AG04450 (cell line): Measurements from ENCODE around the gene TJP3. TPM values are rescaled to one million over a fixed set of nuclear protein-coding genes. Genes with fewer than 3 reads are reported as not detected.

Experiments
- CTCF ChIA-PET: fragments of 300-600, 350-600 bp; formaldehyde crosslinking; extraction: SDS; loops from one replicate; lab custom pipeline; 2022; ENCODE audit warnings: antibody characterized with exemption, inconsistent platforms; lab: Charles Lee
- POLR2A ChIA-PET: fragments of 350-600 bp; formaldehyde crosslinking; extraction: SDS; loops from one replicate; lab custom pipeline; 2021; ENCODE audit warnings: antibody characterized with exemption, inconsistent platforms; lab: Yijun Ruan, JAX
- DNase-seq: peaks from one replicate; pipeline ENCODE4 v3.0.0-alpha.2; 2011; ENCODE audit warnings: low read depth, low spot score
- H3K27ac ChIP-seq: one replicate; pipeline ENCODE4 v1.5.1; 2012; ENCODE audit warnings: low read depth, low read length, control low read depth
- H3K27me3 ChIP-seq: one replicate; pipeline ENCODE4 v1.6.0; 2012; ENCODE audit warnings: low read length; ENCODE audit not compliant: control insufficient read depth, insufficient read depth
- H3K4me3 ChIP-seq: 2 replicates; pipeline ENCODE4 v1.5.1; 2011; ENCODE audit warnings: mild to moderate bottlenecking, low read depth, low read length, control low read depth
- H3K9me3 ChIP-seq: 2 replicates; pipeline ENCODE4 v1.5.1; 2012; ENCODE audit warnings: low read length; ENCODE audit not compliant: control insufficient read depth, insufficient read depth
- CTCF ChIP-seq: IDR thresholded peaks from 2 replicates; pipeline ENCODE4 v1.5.1; 2011; ENCODE audit warnings: low read depth, low read length, control low read depth, inconsistent platforms
- polyA plus RNA-seq: library from polyadenylated mRNA; depleted of rRNA; stranded (reverse); fragments of >200 nt; gene quantifications from 2 replicates; pipeline ENCODE4 v1.2.3, GENCODE V29; 2011

The TJP3 gene
- polyA plus RNA-seq, 1 experiment = not detected

GRCh38 chr19:3695986-3696659 is 12.1 kb upstream of the TJP3 start:
- ChIA-PET CTCF (interaction anchor here (0.6 kb wide), 1 partner anchor 29 kb away, joined by 3 read pairs; no protein-coding TSS in a partner anchor), POLR2A (no interaction called here)
- no peak for TF ChIP-seq CTCF
- Histone ChIP-seq H3K27me3 (no peaks in the 10 kb centered on the region), H3K4me3 (no peak overlapping the region), H3K9me3 (peaks cover 12% of the 10 kb centered on the region; the same call in 1 of the 2 replicates), H3K27ac (no peak overlapping the region)
- no peak for DNase-seq

GRCh38 chr19:3696660-3696995 is 11.6 kb upstream of the TJP3 start:
- CTCF ChIA-PET = interaction anchor here (0.6 kb wide), 1 partner anchor 1305 kb away, joined by 4 read pairs; no protein-coding TSS in a partner anchor
- DNase-seq = no peak
- H3K4me3 ChIP-seq = no peak overlapping the region
- POLR2A ChIA-PET = no interaction called here
- no peak for TF ChIP-seq CTCF
- H3K9me3 ChIP-seq = peaks cover 7% of the 10 kb centered on the region; the same call in 1 of the 2 replicates
- no peak overlapping the region for H3K27ac ChIP-seq
- H3K27me3 ChIP-seq = no peaks in the 10 kb centered on the region

GRCh38 chr19:3697094-3697493 is 11.1 kb upstream of the TJP3 start:
- Histone ChIP-seq H3K27ac (no peak overlapping the region), H3K27me3 (no peaks in the 10 kb centered on the region), H3K4me3 (no peak overlapping the region), H3K9me3 (peaks cover 2% of the 10 kb centered on the region; the same call in 1 of the 2 replicates)
- no peak for DNase-seq
- TF ChIP-seq CTCF = no peak
- CTCF ChIA-PET = interaction anchor here (0.6 kb wide), 1 partner anchor 1304 kb away, joined by 4 read pairs; no protein-coding TSS in a partner anchor
- POLR2A ChIA-PET = no interaction called here

GRCh38 chr19:3697671-3698385 is 10.4 kb upstream of the TJP3 start:
- no peak for DNase-seq
- peak overlapping the region; percentile 80; the same call in 1 of the 2 replicates for H3K4me3 ChIP-seq
- CTCF ChIA-PET = interaction anchor here (0.5 kb wide), 1 partner anchor 47 kb away, joined by 4 read pairs; no protein-coding TSS in a partner anchor
- H3K27me3 ChIP-seq = no peaks in the 10 kb centered on the region
- POLR2A ChIA-PET = no interaction called here
- H3K9me3 ChIP-seq = no peaks in the 10 kb centered on the region; the same call in 1 of the 2 replicates
- no peak overlapping the region for H3K27ac ChIP-seq
- no peak for TF ChIP-seq CTCF
